Uterus (tissue), 4 donors: Measurements from ENCODE around the gene OR8H3. TPM values are rescaled to one million over a fixed set of nuclear protein-coding genes. Genes with fewer than 3 reads are reported as not detected.

Experiments used
- DNase-seq, 2 donors: peaks; one replicate each; pipeline ENCODE4 v3.0.0-alpha.2; 2019 to 2020
- H3K27ac ChIP-seq, 2 donors: fragments of 200-600 bp; sonication (generic); 1 replicate in 1 of 2; 2 replicates in 1 of 2; pipeline ENCODE4 v1.5.1; 2016 to 2018
- H3K27me3 ChIP-seq, 2 donors: fragments of 200-600 bp; sonication (generic); one replicate each; pipeline ENCODE4 v1.5.1; 2018 to 2019; ENCODE audit warnings: control low read depth in 1 of 2
- H3K36me3 ChIP-seq, 2 donors: fragments of 200-600 bp; sonication (generic); one replicate each; pipeline ENCODE4 v1.5.1; 2019; ENCODE audit warnings: control low read depth in 1 of 2
- H3K4me1 ChIP-seq, 2 donors: fragments of 200-600 bp; sonication (generic); one replicate each; pipeline ENCODE4 v1.5.1; 2018 to 2019; ENCODE audit warnings: control low read depth in 1 of 2
- H3K4me3 ChIP-seq, 2 donors: fragments of 200-600 bp; sonication (generic); 1 replicate in 1 of 2; 2 replicates in 1 of 2; pipeline ENCODE4 v1.5.1; 2018 to 2019; ENCODE audit warnings: mild to moderate bottlenecking in 1 of 2
- H3K9me3 ChIP-seq, 2 donors: fragments of 200-600 bp; sonication (generic); one replicate each; pipeline ENCODE4 v1.5.1; 2019; ENCODE audit warnings: control low read depth in 1 of 2
- POLR2A ChIP-seq, 2 donors: fragments of 450-650 bp; IDR thresholded peaks; one replicate each; pipeline ENCODE4 v1.6.1; 2016; ENCODE audit warnings: antibody characterized with exemption in 2 of 2, mild to moderate bottlenecking in 1 of 2, moderate library complexity in 1 of 2
- intact Hi-C: fragments of 100-400 bp; cut with DNase I; formaldehyde crosslinking; loops from one replicate; pipeline ENCODE4 v1.15.1; 2023; ENCODE audit warnings: low total_unique reads
- small RNA-seq: library from RNA; depleted of rRNA; stranded (forward); fragments of <200 nt; gene quantifications from one replicate; pipeline ENCODE3, GENCODE V24; 2016
- total RNA-seq, 4 donors: library from RNA; depleted of rRNA in 3 of 4; stranded (reverse); fragments of >200 nt in 3 of 4; gene quantifications; one replicate each; pipeline versions ENCODE4 v1.1.0 to v1.2.4, GENCODE V29; 2014 to 2023
- TF ChIP-seq, protein P1 (sequence below), 4 experiments: fragments of 200-600 bp in 2 of 4; fragments of 450-650 bp in 2 of 4; sonication (generic) in 2 of 4; IDR thresholded peaks; one replicate each; pipeline ENCODE4 v1.5.1; 2016 to 2019; ENCODE audit warnings: antibody characterized with exemption in 4 of 4, mild to moderate bottlenecking in 2 of 4, moderate library complexity in 1 of 4
- donor health status: DM: yes; HTN: yes; CAD: no.

OR8H3 gene
- total RNA-seq, 4 donors from 2014 or later = not detected

- H3K4me1 ChIP-seq = no peaks in the 10 kb centered on the region
- H3K27me3 ChIP-seq = no peaks in the 10 kb centered on the region
- intact Hi-C loops = no loop called here
- TF ChIP-seq, protein P1, sequence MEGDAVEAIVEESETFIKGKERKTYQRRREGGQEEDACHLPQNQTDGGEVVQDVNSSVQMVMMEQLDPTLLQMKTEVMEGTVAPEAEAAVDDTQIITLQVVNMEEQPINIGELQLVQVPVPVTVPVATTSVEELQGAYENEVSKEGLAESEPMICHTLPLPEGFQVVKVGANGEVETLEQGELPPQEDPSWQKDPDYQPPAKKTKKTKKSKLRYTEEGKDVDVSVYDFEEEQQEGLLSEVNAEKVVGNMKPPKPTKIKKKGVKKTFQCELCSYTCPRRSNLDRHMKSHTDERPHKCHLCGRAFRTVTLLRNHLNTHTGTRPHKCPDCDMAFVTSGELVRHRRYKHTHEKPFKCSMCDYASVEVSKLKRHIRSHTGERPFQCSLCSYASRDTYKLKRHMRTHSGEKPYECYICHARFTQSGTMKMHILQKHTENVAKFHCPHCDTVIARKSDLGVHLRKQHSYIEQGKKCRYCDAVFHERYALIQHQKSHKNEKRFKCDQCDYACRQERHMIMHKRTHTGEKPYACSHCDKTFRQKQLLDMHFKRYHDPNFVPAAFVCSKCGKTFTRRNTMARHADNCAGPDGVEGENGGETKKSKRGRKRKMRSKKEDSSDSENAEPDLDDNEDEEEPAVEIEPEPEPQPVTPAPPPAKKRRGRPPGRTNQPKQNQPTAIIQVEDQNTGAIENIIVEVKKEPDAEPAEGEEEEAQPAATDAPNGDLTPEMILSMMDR (IDR thresholded peaks at IDR 0.05) = no peak
- no peak for TF ChIP-seq POLR2A (IDR thresholded peaks at IDR 0.05)
- H3K27ac ChIP-seq = no peak overlapping the region
- no peaks in the 10 kb centered on the region for H3K9me3 ChIP-seq
- no peaks in the 10 kb centered on the region for H3K36me3 ChIP-seq
- no peak overlapping the region for H3K4me3 ChIP-seq
- no peak for DNase-seq
Measured at GRCh38 chr11:56151376-56151775, 29.2 kb downstream of the OR8H3 start.

GRCh38 chr11:56152333-56152732 lies 30.2 kb downstream of the OR8H3 start:
- TF ChIP-seq POLR2A (IDR thresholded peaks at IDR 0.05) = no peak
- TF ChIP-seq, protein P1 (IDR thresholded peaks at IDR 0.05) = no peak
- no peaks in the 10 kb centered on the region for H3K36me3 ChIP-seq
- H3K27ac ChIP-seq = no peak overlapping the region
- no peak for DNase-seq
- no peak overlapping the region for H3K4me3 ChIP-seq
- intact Hi-C loops = no loop called here
- H3K4me1 ChIP-seq = no peaks in the 10 kb centered on the region
- no peaks in the 10 kb centered on the region for H3K9me3 ChIP-seq
- H3K27me3 ChIP-seq = no peaks in the 10 kb centered on the region

- intact Hi-C loops = no loop called here
- Histone ChIP-seq H3K9me3 (no peaks in the 10 kb centered on the region), H3K4me1 (no peaks in the 10 kb centered on the region), H3K27ac (no peak within 1 kb of the TSS), H3K4me3 (no peak within 1 kb of the TSS), H3K27me3 (no peaks in the 10 kb centered on the region), H3K36me3 (no peaks in the 10 kb centered on the region)
- TF ChIP-seq POLR2A (IDR thresholded peaks at IDR 0.05) = no peak
- TF ChIP-seq, protein P1 (IDR thresholded peaks at IDR 0.05) = no peak
- DNase-seq = no peak
Measured at GRCh38 chr11:56160217-56160616, 38.0 kb downstream of the OR8H3 start, which contains the start of gene OR8K5. Gene OR8K5 (minus strand): TSS chr11:56160317. CDS start chr11:56160317, 0 bp downstream.

GRCh38 chr11:56163804-56164203 lies 41.6 kb downstream of the OR8H3 start:
- H3K9me3 ChIP-seq = no peaks in the 10 kb centered on the region
- intact Hi-C loops = no loop called here

GRCh38 chr11:56172256-56172830 lies 50.2 kb downstream of the OR8H3 start:
- no peak for DNase-seq
- no peaks in the 10 kb centered on the region for H3K27me3 ChIP-seq
- intact Hi-C loops = no loop called here
- TF ChIP-seq, protein P1 (IDR thresholded peaks at IDR 0.05) = no peak
- no peak for TF ChIP-seq POLR2A (IDR thresholded peaks at IDR 0.05)
- no peaks in the 10 kb centered on the region for H3K36me3 ChIP-seq
- no peak overlapping the region for H3K27ac ChIP-seq
- no peak overlapping the region for H3K4me3 ChIP-seq
- no peaks in the 10 kb centered on the region for H3K9me3 ChIP-seq
- no peaks in the 10 kb centered on the region for H3K4me1 ChIP-seq

More at GRCh38 chr11:56163804-56164203, 41.6 kb downstream of the OR8H3 start:
- Histone ChIP-seq H3K4me3 (no peak overlapping the region), H3K27me3 (no peaks in the 10 kb centered on the region), H3K36me3 (no peaks in the 10 kb centered on the region), H3K27ac (no peak overlapping the region), H3K4me1 (no peaks in the 10 kb centered on the region)
- no peak for TF ChIP-seq POLR2A (IDR thresholded peaks at IDR 0.05)
- TF ChIP-seq, protein P1 (IDR thresholded peaks at IDR 0.05) = no peak
- DNase-seq = no peak

Small RNAs within 50 kb of the gene (small RNA-seq; reads per million reads assigned to genes)
- not detected for gene OR8I4P

Other genes starting within 250 kb of the OR8H3 start
- gene TRIM51, start 239.1 kb upstream of the OR8H3 start, total RNA-seq = not detected
- gene OR5W2, start 207.8 kb upstream of the OR8H3 start, total RNA-seq = not detected
- not detected for gene OR5I1, start 186.0 kb upstream of the OR8H3 start, total RNA-seq
- not detected for gene OR10AG1, start 152.4 kb upstream of the OR8H3 start, total RNA-seq
- gene OR5F1, start 127.7 kb upstream of the OR8H3 start, total RNA-seq = not detected
- gene OR5AS1, start 94.7 kb upstream of the OR8H3 start, total RNA-seq = not detected
- not detected for gene OR8I2, start 29.1 kb upstream of the OR8H3 start, total RNA-seq
- gene OR8H2, start 18.7 kb upstream of the OR8H3 start, total RNA-seq = not detected
- not detected for gene OR8J3, start 17.8 kb downstream of the OR8H3 start, total RNA-seq
- not detected for gene OR8K5, start 37.9 kb downstream of the OR8H3 start, total RNA-seq
- gene OR5J2, start 54.2 kb downstream of the OR8H3 start, total RNA-seq = not detected
- not detected for gene OR5T2, start 111.9 kb downstream of the OR8H3 start, total RNA-seq
- gene OR5T3, start 129.9 kb downstream of the OR8H3 start, total RNA-seq = not detected
- gene OR5T1, start 151.8 kb downstream of the OR8H3 start, total RNA-seq = not detected
- gene OR8H1, start 169.9 kb downstream of the OR8H3 start, total RNA-seq = not detected
- gene OR8K3, start 192.8 kb downstream of the OR8H3 start, total RNA-seq = not detected
- gene OR8K1, start 223.7 kb downstream of the OR8H3 start, total RNA-seq = not detected
- not detected for gene OR8J1, start 231.9 kb downstream of the OR8H3 start, total RNA-seq